Activated T-cell treated with anti-CD3 and anti-CD28 coated beads for 4 hours (primary cell): ENCODE data around the gene UAP1L1.
"Not testable (repeated sequence)": the region's sequence is repeated elsewhere in the genome, so short reads cannot be mapped to it uniquely, and the experiment has no call there.

Experiments used
- DNase-seq: peaks from one replicate; pipeline ENCODE4 v3.0.0-alpha.2; 2020

Gene UAP1L1, protein sequence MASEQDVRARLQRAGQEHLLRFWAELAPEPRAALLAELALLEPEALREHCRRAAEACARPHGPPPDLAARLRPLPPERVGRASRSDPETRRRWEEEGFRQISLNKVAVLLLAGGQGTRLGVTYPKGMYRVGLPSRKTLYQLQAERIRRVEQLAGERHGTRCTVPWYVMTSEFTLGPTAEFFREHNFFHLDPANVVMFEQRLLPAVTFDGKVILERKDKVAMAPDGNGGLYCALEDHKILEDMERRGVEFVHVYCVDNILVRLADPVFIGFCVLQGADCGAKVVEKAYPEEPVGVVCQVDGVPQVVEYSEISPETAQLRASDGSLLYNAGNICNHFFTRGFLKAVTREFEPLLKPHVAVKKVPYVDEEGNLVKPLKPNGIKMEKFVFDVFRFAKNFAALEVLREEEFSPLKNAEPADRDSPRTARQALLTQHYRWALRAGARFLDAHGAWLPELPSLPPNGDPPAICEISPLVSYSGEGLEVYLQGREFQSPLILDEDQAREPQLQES

DNA sequence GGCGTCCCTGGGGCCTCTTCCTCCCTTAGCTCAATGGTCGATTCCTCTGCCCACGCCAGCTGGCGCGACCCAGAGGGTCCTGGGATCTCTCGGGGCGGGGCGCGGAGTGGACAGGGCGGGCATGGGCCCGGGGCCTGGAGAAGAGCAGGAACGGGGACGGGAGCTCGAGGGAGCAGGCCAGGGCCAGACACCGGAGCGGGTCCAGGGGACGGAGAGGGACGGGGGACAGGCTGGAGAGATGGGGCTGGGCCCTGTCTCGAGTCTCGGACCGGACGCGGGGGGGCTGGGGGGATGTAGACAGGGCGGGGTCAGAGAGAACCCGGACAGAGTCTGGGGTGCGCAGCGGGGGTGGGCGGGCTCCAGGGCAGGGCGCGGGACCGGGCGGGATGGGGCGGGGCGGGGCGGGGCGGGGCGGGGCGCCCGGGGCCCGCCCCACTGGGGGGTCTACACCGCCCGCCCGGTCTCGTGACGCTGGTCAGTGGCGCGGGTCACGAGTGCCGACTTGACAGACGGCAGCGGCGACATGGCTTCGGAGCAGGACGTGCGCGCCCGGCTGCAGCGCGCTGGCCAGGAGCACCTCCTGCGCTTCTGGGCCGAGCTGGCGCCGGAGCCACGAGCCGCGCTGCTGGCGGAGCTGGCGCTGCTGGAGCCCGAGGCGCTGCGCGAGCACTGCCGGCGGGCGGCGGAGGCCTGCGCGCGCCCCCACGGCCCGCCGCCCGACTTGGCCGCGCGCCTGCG is at the start of gene UAP1L1:
Gene UAP1L1 (plus strand): TSS at position 508 of the 738 bp plus-strand sequence. CDS start 16 bp downstream, at position 524.
- DNase-seq, result peak; percentile 29

- DNase-seq, result peak; percentile 45
Measured at GRCh38 chr9:137028263-137029057, 48.9 kb upstream of the UAP1L1 start.

GRCh38 chr9:137029058-137029936 is 48.0 kb upstream of the UAP1L1 start:
- DNase-seq, result peak; percentile 61

DNA sequence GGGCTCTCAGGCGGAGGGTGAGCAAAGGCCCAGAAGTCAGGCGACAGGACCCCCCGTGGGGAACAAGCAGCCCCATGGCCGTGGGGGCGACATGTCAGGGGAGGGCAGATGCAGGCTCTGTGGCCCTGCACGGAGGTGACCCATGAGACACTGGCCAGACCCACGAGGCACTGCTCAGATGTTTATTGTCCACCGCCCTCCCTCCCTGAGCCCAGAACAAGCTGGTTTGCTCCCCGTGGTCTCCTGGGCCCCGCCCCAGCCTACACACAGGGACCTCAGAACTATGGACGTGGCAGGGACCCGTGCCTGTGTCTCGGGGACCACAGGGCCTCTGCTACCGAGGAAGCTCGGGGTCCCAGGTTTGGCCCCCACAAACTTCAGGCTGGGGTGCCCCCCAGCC is 47.3 kb upstream of the UAP1L1 start:
- no peak for DNase-seq

DNA sequence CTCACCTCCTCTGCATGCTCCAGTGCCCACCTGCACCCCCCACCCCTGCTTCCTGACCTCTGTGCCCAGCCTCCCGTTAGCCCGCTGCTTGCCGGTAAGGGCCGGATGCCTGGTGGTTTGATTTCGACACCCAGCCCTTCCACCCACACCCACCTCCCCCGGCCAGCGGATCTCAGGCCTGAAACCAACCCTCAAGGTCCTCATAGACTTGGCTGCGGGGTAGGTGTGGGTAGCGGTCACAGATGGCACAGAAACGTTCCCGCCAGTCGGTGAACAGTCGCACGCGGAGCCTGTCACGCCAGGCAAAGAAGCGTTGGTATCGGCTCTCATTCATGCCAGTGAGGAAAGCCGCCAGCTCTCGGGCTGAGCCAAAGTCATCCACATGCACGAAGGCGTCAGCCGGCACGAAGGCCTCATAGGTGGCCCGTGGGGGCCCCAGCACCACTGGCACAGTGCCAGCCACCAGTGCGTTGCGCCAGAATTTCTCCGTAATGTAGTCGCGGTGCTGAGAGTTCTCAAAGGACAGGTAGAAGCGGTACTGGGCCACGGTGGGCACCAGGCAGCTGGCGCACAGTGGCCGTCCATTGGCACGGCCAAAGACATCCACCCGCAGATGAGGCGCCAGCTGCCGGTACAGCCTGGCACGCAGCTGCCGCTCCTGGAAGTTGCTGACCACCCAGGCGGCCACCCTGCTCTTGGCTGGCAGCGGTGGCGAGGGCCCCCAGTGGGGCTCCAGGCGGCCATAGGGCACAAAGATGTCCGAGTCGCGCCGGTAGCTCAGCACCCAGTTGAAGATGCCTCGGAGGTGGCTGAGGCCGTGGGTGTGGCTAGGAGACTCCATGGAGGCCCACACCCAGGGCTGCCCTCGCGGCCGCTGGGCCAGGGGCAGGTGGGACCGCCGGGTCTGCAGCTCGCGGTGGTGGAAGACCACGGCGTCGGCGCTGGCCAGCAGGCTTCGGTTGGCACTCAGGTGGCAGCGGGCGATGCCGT is 46.5 kb upstream of the UAP1L1 start:
- no peak for DNase-seq

DNA sequence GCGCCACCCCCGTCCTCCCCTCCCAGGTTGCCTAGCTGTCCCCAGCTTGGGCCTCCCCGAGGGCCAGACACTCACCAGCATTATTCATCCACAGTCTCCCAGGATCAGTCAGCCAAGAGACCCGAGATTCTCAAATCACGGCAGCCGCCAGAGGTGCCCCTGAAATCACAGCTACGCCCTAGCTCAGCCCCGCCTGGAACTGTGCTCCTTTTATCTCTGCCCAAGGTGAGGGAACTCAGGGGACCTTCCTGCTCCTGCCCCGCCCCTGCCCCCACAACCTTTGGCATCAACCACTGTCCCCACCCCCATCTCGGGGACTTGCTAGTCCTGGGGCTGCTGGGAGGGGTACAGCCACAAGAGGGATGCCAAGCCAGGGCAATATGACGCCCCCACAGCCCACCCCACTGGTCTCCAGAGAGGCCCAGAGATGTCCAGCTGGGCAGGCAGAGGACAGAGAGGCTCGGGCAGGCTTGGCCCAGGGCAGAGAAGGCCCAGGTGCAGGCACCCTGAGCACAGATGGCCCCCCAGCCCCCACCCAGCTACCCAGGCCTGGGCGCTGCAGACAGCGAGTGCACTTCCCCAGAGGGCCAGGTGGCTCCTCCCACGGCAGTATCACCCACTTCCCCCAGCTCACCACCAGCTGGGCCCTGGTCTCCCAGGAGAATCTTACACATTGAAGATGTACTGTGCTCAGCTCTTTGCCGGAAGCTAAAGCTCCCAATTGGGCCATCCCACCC is 45.2 kb upstream of the UAP1L1 start, which contains the start of gene FUT7:
Gene FUT7 (minus strand): TSS at position 185 of the 737 bp plus-strand sequence. CDS start 97 bp downstream, at position 88.
- no peak for DNase-seq

DNA sequence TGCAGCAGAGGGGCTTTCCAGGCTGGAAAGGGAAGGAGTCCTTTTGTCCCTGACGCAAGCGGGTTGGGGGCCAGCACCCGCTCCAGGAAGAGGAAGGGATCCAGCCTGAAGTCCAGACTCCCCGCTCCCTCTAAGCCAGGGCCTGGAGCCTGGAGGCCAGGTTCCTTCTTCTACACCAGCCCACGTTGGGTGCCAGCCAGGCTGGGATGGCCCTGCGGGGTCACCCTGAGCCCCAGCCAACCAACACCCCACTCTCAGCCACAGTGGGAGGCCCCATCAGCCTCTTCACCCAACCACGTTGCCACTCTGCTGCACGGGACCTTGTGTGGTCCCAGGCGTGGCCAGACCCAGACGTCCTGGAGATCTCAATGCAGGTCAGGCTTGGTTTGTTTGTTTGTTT is 44.5 kb upstream of the UAP1L1 start:
- DNase-seq, result no peak

DNA sequence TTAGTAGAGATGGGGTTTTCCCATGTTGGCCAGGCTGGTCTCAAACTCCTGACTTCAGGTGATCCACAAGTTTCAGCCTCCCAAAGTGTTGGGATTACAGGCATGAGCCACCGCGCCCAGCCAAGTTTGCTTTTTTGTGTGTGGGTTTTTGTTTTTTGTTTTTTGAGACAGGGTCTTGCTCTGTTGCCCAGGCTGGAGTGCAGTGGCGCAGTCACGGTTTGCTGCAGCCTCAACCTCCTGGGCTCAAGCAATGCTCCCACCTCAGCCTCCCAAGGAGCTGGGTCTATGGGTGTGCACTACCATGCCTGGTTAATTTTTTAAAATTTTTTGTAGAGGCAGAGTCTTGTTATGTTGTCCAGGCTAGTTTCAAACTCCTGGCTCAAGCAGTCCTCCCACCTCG is 43.8 kb upstream of the UAP1L1 start:
- DNase-seq, result not testable (repeated sequence)

- no peak for DNase-seq
Measured at GRCh38 chr9:137034039-137034708, 43.1 kb upstream of the UAP1L1 start.

GRCh38 chr9:137034709-137035506 is 42.4 kb upstream of the UAP1L1 start:
- peak; percentile 79 for DNase-seq

GRCh38 chr9:137035507-137035834 is 41.8 kb upstream of the UAP1L1 start:
- no peak for DNase-seq

DNA sequence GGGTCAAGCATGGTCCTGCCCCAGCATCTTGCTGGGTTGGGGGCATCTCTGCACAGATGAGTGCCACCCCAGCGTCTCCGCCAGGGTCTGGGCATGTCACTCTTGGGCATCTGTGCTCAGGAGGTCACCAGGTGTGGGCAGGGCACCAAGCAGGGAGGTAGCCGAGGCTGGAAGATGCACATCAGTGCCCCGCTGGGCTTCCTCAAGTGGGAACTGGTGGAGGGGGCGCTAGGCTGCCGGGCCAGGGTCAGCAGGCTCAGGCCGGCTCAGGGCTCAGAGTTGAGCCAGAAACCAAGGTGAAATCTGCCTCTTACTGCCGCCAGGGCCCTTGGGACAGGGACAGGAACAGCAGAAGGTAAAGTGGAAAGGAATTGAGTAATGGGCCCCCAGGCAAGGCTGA is 41.4 kb upstream of the UAP1L1 start:
- no peak for DNase-seq

DNA sequence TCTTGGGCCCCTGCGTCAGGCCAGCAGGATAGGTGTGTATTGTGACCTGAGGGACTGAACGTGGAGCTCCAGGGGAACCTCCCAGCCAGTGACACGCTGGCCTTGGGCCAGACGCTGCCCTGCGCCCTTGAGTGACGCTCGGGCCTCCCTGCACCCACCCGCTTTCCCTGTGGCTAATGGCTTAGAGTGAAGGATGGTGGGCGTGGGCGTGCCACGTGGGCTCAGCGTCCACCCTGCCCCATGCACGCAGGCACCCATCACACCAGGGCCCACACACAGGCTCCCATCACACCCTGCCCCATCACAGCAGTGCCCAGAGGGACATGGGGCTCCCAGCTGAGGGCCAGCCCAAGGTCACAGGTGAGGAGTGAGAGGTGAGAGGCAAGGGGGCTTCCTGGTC is 40.3 kb upstream of the UAP1L1 start:
- no peak for DNase-seq

- DNase-seq, result no peak
Measured at GRCh38 chr9:137037483-137037882, 39.8 kb upstream of the UAP1L1 start.

DNA sequence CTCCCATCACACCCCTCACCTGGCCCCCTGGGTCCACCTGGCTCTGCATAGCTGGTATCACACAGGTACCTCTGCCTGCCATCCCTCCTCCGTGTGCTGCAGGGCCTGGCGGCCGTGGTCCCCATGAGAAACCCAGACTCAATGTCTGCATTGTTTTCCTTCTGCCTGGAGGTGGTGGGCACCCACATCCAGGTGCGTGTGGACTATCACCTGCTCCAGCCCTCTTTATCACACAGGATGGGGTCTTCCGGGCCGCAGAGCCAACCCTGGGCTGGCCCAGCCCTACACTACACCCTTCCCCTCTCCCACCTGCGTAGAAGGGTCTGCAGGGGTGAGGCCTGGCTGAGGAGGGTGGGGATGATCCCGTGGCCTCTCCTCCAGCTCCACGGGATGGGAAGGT is 38.4 kb upstream of the UAP1L1 start:
- no peak for DNase-seq

- no peak for DNase-seq
Measured at GRCh38 chr9:137039611-137040366, 37.5 kb upstream of the UAP1L1 start.

GRCh38 chr9:137040568-137040967 is 36.7 kb upstream of the UAP1L1 start:
- no peak for DNase-seq

- DNase-seq, result no peak
Measured at GRCh38 chr9:137041124-137041523, 36.2 kb upstream of the UAP1L1 start.
